Measurements from ENCODE around the gene IPO13.

IPO13 gene

DNA sequence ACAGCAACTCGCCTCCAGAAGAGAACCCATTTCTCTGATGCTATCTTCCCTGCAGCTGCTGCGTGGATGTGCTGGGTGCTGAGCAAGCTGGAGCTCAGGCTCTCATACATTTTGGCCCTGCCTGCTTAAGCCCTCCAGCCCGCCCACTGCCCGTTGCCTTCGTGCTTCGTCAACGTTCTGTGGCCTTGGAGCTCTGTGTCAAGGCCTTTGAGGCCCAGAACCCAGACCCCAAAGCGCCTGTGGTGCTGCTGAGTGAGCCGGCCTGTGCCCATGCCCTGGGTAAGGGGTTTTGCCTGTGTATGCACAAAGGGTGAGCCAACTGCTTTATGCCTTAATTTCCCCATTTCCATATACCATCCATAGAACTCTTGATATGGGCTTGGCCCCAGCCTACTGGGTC, 24.2 kb downstream of the IPO13 start (continued):
- no peak for TF ChIP-seq RARB (CRISPR knock-in tag; IDR thresholded peaks at IDR 0.05)

DNA sequence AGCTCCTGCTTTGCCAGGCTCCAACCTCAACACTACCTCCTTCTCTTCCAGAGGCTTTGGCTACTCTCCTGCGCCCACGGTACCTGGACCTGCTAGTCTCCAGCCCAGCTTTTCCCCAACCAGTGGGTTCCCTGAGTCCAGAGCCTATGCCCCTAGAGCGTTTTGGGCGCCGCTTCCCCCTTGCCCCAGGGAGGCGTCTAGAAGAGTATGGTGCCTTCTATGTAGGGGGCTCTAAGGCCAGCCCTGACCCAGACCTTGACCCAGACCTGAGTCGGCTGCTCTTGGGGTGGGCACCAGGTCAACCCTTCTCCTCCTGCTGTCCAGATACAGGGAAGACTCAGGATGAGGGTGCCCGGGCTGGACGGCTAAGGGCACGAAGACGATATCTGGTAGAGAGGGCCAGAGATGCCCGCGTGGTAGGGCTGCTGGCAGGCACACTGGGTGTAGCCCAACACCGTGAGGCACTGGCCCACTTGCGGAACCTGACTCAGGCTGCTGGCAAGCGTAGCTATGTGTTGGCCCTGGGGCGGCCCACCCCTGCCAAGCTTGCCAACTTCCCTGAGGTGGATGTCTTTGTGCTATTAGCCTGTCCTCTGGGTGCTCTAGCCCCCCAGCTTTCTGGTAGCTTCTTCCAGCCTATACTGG, 24.7 kb downstream of the IPO13 start:
- TF ChIP-seq TCF4 (CRISPR knock-in tag; IDR thresholded peaks at IDR 0.05; ENCODE audit: borderline replicate concordance): no peak
- TF ChIP-seq, protein P1, sequence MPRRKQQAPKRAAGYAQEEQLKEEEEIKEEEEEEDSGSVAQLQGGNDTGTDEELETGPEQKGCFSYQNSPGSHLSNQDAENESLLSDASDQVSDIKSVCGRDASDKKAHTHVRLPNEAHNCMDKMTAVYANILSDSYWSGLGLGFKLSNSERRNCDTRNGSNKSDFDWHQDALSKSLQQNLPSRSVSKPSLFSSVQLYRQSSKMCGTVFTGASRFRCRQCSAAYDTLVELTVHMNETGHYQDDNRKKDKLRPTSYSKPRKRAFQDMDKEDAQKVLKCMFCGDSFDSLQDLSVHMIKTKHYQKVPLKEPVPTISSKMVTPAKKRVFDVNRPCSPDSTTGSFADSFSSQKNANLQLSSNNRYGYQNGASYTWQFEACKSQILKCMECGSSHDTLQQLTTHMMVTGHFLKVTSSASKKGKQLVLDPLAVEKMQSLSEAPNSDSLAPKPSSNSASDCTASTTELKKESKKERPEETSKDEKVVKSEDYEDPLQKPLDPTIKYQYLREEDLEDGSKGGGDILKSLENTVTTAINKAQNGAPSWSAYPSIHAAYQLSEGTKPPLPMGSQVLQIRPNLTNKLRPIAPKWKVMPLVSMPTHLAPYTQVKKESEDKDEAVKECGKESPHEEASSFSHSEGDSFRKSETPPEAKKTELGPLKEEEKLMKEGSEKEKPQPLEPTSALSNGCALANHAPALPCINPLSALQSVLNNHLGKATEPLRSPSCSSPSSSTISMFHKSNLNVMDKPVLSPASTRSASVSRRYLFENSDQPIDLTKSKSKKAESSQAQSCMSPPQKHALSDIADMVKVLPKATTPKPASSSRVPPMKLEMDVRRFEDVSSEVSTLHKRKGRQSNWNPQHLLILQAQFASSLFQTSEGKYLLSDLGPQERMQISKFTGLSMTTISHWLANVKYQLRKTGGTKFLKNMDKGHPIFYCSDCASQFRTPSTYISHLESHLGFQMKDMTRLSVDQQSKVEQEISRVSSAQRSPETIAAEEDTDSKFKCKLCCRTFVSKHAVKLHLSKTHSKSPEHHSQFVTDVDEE (CRISPR knock-in tag; IDR thresholded peaks at IDR 0.05): no peak
- TF ChIP-seq, protein P2, sequence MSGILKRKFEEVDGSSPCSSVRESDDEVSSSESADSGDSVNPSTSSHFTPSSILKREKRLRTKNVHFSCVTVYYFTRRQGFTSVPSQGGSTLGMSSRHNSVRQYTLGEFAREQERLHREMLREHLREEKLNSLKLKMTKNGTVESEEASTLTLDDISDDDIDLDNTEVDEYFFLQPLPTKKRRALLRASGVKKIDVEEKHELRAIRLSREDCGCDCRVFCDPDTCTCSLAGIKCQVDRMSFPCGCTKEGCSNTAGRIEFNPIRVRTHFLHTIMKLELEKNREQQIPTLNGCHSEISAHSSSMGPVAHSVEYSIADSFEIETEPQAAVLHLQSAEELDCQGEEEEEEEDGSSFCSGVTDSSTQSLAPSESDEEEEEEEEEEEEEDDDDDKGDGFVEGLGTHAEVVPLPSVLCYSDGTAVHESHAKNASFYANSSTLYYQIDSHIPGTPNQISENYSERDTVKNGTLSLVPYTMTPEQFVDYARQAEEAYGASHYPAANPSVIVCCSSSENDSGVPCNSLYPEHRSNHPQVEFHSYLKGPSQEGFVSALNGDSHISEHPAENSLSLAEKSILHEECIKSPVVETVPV (CRISPR knock-in tag; IDR thresholded peaks at IDR 0.05): no peak
- TF ChIP-seq, protein P3, sequence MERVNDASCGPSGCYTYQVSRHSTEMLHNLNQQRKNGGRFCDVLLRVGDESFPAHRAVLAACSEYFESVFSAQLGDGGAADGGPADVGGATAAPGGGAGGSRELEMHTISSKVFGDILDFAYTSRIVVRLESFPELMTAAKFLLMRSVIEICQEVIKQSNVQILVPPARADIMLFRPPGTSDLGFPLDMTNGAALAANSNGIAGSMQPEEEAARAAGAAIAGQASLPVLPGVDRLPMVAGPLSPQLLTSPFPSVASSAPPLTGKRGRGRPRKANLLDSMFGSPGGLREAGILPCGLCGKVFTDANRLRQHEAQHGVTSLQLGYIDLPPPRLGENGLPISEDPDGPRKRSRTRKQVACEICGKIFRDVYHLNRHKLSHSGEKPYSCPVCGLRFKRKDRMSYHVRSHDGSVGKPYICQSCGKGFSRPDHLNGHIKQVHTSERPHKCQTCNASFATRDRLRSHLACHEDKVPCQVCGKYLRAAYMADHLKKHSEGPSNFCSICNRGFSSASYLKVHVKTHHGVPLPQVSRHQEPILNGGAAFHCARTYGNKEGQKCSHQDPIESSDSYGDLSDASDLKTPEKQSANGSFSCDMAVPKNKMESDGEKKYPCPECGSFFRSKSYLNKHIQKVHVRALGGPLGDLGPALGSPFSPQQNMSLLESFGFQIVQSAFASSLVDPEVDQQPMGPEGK (CRISPR knock-in tag; IDR thresholded peaks at IDR 0.05; ENCODE audit: borderline replicate concordance): no peak
- TF ChIP-seq ARNTL (CRISPR knock-in tag; IDR thresholded peaks at IDR 0.05; ENCODE audit: borderline replicate concordance, low read depth): no peak
- TF ChIP-seq, protein P4, sequence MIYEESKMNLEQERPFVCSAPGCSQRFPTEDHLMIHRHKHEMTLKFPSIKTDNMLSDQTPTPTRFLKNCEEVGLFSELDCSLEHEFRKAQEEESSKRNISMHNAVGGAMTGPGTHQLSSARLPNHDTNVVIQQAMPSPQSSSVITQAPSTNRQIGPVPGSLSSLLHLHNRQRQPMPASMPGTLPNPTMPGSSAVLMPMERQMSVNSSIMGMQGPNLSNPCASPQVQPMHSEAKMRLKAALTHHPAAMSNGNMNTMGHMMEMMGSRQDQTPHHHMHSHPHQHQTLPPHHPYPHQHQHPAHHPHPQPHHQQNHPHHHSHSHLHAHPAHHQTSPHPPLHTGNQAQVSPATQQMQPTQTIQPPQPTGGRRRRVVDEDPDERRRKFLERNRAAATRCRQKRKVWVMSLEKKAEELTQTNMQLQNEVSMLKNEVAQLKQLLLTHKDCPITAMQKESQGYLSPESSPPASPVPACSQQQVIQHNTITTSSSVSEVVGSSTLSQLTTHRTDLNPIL (CRISPR knock-in tag; IDR thresholded peaks at IDR 0.05; ENCODE audit: low read depth): no peak
- no peak for TF ChIP-seq ISL1 (CRISPR knock-in tag; IDR thresholded peaks at IDR 0.05)
- no peak for TF ChIP-seq ZC3H10 (CRISPR knock-in tag; IDR thresholded peaks at IDR 0.05)
- no peak for TF ChIP-seq ZNF8 (CRISPR knock-in tag; IDR thresholded peaks at IDR 0.05)
- TF ChIP-seq TOX (CRISPR knock-in tag; IDR thresholded peaks at IDR 0.05; ENCODE audit: borderline replicate concordance): no peak
- no peak for TF ChIP-seq ZNF70 (CRISPR knock-in tag; IDR thresholded peaks at IDR 0.05)
- TF ChIP-seq RARB (CRISPR knock-in tag; IDR thresholded peaks at IDR 0.05): no peak
- no peak for ATAC-seq

DNA sequence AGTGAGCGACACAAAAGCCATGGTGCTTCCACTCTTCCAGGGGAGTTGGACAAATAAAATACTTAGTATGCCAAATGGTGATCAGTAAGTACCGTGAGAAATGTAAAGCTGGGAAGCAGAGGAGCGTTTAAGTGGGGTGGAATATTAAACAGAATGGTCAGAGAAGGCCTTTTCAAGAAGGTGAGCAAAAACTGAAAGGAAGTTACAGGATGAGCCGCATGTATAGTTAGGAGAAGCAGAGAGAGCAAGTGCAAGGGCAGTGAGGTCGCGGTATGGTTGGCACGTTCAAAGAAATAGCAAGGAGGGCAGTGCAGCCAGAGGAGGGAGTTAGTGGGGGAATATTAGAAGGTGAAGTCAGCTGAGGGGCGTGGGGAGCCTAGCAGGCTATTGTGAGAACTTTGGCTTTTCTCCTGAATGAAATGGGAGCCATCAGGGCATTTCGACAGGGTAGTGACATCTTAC, 27.3 kb downstream of the IPO13 start:
- ATAC-seq: peak; percentile 0; the same call in 2 of the 3 replicates
- TF ChIP-seq ISL1 (CRISPR knock-in tag; IDR thresholded peaks at IDR 0.05): no peak
- no peak for TF ChIP-seq RARB (CRISPR knock-in tag; IDR thresholded peaks at IDR 0.05)
- TF ChIP-seq, protein P5, sequence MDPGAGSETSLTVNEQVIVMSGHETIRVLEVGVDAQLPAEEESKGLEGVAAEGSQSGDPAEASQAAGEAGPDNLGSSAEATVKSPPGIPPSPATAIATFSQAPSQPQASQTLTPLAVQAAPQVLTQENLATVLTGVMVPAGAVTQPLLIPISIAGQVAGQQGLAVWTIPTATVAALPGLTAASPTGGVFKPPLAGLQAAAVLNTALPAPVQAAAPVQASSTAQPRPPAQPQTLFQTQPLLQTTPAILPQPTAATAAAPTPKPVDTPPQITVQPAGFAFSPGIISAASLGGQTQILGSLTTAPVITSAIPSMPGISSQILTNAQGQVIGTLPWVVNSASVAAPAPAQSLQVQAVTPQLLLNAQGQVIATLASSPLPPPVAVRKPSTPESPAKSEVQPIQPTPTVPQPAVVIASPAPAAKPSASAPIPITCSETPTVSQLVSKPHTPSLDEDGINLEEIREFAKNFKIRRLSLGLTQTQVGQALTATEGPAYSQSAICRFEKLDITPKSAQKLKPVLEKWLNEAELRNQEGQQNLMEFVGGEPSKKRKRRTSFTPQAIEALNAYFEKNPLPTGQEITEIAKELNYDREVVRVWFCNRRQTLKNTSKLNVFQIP (CRISPR knock-in tag; IDR thresholded peaks at IDR 0.05; ENCODE audit: borderline replicate concordance, low read depth): no peak
- no peak for TF ChIP-seq ZC3H10 (CRISPR knock-in tag; IDR thresholded peaks at IDR 0.05)
- no peak for TF ChIP-seq ZNF565 (CRISPR knock-in tag; conservative IDR thresholded peaks at IDR 0.05; ENCODE audit: low read depth)
- TF ChIP-seq PPARA (CRISPR knock-in tag; IDR thresholded peaks at IDR 0.05; ENCODE audit: borderline replicate concordance): no peak
- no peak for TF ChIP-seq SNAI2 (CRISPR knock-in tag; IDR thresholded peaks at IDR 0.05)

DNA sequence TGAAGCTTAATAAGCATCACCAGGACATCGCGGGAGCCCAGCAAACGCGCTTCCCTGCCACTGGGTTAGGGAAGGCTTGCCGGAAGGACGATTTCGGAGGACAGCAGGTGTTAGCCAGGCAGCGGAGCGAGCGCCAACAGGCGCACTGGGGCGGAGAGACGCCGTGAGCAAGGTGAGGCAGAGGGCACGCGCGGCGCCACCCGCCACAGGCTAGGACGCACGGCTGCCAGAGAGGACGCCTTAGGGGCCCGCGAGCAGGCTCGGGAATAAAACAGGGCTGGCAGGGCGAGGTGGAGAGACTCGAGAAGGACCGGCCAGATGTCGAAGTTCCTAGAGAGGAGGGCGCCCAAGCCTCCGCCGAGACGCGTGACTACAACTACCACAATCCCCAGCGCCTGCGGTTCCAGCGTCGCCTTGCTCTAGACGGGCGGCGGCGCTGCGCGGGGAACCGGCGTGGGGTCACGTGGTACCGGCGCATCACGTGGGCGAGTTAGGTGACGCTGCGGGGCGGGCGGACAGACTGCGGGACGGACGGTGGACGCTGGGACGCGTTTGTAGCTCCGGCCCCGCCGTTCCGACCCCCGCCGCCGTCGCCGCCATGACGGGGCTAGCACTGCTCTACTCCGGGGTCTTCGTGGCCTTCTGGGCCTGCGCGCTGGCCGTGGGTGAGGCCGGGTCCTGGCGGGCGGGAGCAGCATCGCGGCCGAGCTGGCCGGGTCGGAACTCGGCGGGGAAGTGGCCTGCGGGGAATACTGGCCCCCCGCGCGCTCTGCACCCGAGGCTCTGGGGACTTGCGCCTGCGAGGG, 27.9 kb downstream of the IPO13 start, which contains the start of gene ATP6V0B:
Gene ATP6V0B (plus strand): TSS at position 518 of the 806 bp plus-strand sequence. CDS start 81 bp downstream, at position 599.
- TF ChIP-seq ZFP30 (CRISPR knock-in tag; IDR thresholded peaks at IDR 0.05) (no peak), OSR1 (CRISPR knock-in tag; IDR thresholded peaks at IDR 0.05) (no peak), ESRRG (CRISPR knock-in tag; IDR thresholded peaks at IDR 0.05) (no peak), ZFP3 (CRISPR knock-in tag; IDR thresholded peaks at IDR 0.05) (no peak), ARNTL (CRISPR knock-in tag; IDR thresholded peaks at IDR 0.05; ENCODE audit: borderline replicate concordance, low read depth) (no peak), TCF4 (CRISPR knock-in tag; IDR thresholded peaks at IDR 0.05; ENCODE audit: borderline replicate concordance) (no peak)
- TF ChIP-seq, protein P3 (CRISPR knock-in tag; IDR thresholded peaks at IDR 0.05; ENCODE audit: borderline replicate concordance): no peak
- TF ChIP-seq, protein P2 (CRISPR knock-in tag; IDR thresholded peaks at IDR 0.05): no peak
- peak; percentile 84 for ATAC-seq
